HG03469 (cell line): Measurements from ENCODE around the gene TANC1.
"Not testable (repeated sequence)": the region's sequence is repeated elsewhere in the genome, so short reads cannot be mapped to it uniquely, and the experiment has no call there.

Experiments used
- ATAC-seq: cut with Tn5 transposase; IDR thresholded peaks from one replicate; pipeline ENCODE4 v1.9.1; 2021; ENCODE audit warnings: mild to moderate bottlenecking, moderate library complexity, moderate number of reproducible peaks; ENCODE audit not compliant: unreplicated experiment

Gene TANC1

GRCh38 chr2:159133797-159134196 is 165.4 kb downstream of the TANC1 start:
- ATAC-seq: no peak

GRCh38 chr2:159134979-159135378 is 166.5 kb downstream of the TANC1 start:
- no peak for ATAC-seq

DNA sequence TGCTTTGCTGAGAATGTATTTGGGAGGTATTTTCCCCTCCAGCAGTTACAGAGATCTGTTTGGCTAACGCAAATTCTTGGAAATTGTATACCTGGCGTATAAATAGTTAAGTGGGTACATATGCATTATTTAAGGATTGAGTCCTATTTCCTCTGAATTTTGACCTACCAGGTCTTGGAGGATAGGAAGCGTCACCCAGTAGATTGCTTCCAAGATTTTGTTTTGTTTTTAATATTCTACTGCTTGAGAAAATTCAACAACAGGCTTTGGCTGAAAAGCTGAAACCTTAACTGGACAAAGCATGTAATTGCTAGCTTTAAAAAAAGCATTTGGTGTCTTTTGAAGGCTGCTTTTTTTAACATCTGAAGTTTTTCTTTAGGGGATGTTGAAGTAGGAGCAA is 168.0 kb downstream of the TANC1 start:
- no peak for ATAC-seq

DNA sequence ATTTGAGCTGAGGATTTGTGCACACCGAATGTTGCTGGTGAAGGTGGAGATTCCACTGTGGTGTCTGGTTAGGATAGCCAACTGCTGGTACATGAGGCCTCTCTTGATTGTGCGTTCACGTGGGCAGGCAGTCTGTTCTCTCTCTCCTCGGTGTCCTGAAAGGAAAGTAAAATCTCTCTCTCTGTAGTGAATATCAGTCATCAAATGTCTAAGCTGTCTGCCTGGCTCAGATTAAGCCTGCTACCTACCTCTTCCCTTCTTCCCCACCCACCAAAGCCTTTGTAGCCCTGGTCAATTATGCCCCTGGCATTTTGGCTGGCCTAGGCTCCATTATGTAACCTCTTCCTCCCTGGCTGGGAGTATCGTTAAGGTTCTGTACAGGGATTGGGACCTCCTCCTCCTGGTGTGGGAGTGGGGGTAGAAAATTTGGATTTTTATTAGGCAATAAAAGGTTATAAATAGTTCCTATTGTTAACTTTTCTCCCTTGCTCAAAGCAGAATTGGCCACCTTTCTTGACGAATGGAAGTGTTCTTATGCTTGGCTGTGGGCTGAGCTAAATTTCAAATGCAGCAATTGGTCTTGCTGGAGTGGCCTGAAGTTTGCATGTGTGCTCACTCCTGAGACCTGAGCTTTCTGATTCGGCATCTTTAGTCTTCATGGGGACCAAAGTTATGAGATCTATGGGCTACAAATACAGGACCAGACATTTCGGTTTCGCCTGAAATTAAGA is 169.2 kb downstream of the TANC1 start:
- ATAC-seq: no peak

DNA sequence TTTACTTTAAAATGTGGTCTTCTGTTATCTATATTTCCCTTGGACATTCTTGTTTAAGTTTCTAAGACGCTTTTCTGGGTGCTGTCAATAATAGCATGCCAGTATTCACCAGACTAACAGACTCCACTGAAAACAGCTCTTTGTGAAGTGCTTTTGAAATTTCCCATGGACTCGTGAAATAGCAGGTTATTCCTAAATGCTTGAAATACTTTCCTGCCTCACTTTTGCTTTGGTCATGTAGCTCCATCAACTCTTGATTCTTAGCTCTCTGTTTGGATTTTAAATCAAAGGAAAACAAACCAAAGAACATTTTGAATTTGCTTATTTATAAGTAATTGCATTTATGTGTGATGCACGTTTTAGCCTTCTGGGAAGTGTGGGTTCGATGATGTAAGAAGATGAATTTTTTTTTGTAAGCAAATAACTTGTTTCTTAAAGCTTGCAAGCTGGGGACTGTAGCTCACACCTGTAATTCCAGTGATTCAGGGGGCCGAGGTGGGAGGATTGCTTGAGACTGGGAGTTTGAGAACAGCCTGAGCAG is 170.3 kb downstream of the TANC1 start:
- ATAC-seq: no peak

DNA sequence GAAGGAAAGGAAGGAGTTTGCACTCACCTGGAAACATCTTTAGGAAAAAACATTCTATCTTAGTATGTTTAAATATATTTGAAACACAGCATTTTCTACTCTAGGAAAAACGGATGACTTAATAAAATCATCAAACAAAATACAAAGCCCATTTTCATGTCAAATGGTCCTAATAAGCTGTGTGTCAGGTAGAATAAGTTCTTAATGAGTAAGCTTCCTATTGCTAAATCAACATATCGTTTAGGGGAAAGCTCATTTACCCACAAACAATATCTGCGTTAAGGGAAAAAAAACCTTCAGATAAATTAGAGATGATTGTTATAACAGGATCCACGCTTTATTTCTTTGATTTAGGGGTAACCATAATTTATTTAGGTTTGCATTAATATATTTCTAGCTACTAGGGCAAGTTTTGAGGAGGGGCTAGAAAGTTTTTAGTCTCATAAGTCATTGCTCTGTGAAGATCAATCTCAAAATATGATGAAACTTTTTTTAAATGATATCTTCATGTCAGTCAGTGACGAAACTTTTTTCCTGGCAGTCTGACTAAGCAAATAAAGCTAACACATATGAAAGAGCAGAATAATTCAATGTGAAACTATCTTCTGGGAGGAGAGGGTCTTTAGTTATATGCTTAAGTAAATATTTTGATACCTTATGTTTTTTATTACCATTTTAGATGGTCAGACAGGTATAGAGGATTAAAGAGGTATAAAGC is 170.9 kb downstream of the TANC1 start:
- ATAC-seq: no peak

GRCh38 chr2:159140070-159140769 is 171.8 kb downstream of the TANC1 start:
- no peak for ATAC-seq

GRCh38 chr2:159140821-159141220 is 172.4 kb downstream of the TANC1 start:
- ATAC-seq: not testable (repeated sequence)

GRCh38 chr2:159144776-159145614 is 176.6 kb downstream of the TANC1 start:
- peak; percentile 74 for ATAC-seq

GRCh38 chr2:159145745-159146354 is 177.4 kb downstream of the TANC1 start:
- no peak for ATAC-seq

DNA sequence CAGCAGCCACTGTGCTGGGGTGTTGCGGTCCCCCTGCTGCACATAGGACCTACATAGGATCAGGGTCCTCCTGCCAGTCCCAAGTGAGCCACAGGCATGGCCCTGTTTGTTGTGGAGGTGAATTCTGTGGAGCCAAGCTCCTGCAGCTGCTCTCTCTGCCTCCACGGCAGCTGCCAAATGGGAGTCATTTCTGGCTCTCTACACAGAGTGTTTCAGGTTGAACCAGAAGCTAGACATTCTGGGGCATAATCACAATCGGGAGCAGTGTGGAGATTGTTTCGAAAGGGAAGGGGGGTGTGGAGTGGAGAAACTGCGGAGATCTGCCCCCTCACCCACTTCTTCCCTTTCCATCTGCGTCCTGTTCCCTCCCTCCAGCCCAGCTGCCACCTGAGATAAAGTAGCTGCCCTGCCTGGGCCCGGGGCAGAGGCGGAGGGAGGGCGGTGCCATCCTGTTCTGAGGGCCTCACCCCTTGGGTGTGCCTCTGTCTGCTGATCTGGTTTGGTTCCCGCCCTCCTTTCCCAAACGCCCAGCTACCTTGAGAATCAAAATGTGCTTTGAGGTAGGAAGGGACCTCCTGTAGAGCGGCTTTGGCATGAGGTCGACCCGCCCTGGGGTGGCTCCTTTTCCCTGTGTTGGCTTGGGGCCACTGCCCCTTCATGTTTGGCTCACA is 178.7 kb downstream of the TANC1 start:
- ATAC-seq: no peak

DNA sequence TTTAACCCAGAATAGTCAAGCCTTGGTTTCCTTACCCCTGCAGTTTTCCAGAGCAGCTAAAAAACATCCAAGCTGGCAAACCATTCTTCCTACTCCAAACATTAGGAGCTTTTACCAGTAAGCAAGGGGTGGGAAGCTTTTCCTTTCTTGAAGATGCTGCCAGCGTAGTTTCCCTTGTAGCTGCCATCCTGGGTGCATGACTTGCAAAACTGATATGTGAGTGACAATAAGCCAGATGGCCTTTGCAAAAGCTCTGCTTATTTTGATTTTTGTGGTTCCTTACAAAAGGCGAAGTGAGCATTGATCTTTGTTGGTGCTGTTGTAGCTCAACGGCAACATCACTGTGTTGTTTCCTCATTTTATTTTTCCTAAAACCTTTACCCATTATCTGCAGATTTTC is 179.2 kb downstream of the TANC1 start:
- no peak for ATAC-seq

GRCh38 chr2:159148901-159149300 is 180.5 kb downstream of the TANC1 start:
- ATAC-seq: no peak

DNA sequence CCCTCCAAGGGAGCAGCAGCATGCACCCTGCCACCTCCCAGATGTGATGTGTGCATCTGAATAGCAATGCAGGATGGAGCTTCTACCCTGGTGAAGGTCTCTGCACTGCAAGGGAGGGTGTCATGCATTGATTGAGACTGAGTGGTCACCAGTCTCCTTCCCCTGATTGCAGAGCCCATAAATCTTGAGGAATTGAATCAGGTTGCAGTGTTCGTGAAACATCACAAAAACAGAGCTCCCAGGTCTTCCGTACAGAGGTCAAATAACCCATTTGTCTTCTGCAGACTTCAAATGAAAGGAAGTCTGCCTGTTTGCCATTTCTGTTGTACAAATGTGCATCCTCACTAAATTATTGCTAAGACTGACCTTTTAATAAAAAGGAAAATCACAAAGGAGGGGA is 181.3 kb downstream of the TANC1 start:
- ATAC-seq: no peak

DNA sequence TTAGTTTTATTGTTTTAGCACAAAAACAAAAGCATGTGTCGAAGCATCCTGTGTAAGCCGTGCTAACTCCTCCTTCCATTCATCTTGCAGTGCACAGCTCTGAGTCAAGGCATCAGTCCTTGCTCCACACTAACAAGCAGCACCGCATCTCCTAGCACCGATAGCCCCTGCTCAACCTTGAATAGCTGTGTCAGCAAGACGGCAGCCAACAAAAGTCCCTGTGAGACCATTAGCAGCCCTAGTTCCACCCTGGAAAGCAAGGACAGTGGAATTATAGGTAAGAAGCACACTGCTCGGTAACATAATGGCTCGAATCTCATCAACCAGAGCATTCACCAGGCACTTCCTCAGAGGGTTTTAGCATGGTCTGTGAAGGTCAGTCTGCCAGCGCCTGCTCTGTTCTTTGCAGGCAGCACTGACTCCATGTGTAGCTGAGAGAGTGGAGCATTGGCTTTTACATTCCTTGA is 181.9 kb downstream of the TANC1 start:
- ATAC-seq: no peak

GRCh38 chr2:159151198-159152127 is 183.0 kb downstream of the TANC1 start:
- no peak for ATAC-seq

DNA sequence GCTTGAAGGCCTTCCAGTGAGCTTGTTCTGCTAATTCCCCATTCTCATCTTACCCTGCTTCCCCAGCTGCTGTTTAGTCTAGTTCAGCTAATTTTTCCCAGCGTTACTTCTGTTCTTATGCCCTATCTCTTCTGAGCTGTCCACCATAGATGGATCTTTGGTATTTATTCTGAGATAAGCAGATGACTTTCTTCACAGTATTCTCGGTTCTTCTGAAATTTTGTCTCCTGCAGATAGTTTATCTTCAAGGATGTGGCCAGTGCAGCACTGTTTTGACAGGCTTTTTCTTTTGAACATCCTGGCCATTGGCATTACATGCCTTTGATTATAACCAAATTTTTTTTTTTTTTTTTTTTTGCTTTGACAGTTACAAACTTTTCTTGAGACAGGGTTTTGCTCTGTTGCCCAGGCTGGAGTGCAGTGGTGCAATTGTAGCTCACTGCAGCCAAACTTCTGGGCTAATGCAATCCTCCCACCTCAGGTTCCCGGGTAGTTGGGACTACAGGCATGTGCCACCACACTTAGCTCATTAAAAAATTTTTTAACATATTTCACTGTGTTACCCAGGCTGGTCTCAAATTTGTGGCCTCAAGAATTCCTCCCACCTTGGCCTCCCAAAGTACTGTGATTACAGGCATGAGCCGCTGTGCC is 183.8 kb downstream of the TANC1 start:
- no peak for ATAC-seq

DNA sequence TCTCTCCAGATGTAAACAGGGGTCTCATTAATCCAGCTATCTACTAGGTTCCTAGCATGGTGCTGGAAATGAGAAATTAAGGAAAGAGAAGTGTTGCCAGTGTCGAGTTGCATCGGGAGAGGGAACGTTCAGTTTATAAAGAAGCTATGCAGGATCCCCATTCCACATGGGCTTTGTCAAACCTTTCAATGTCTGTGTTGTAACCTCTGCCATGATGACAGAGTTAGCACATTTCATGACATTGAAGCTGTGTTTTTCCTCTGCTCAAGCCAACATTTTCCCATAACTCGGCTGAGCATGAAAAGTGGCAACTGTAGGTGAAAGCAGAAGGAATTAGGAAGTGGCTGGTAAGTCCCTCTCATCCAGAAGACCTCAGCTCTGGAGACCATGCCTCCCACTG is 184.6 kb downstream of the TANC1 start:
- ATAC-seq: no peak
